Adrenal gland (tissue), 5 donors: Measurements from ENCODE around the gene C17orf67.

ENCODE experiments used
- CTCF ChIP-seq, 6 experiments: fragments of 450-650 bp in 4 of 6; fragments of 200-600 bp in 2 of 6; sonication (generic) in 1 of 6; IDR thresholded peaks; 1 replicate in 5 of 6; 2 replicates in 1 of 6; pipeline versions ENCODE4 v1.5.1 to v1.8.0; 2016 to 2021; ENCODE audit warnings: antibody characterized with exemption in 6 of 6, mild to moderate bottlenecking in 2 of 6, moderate library complexity in 1 of 6
- POLR2A ChIP-seq, 2 donors: fragments of 450-650 bp; IDR thresholded peaks; one replicate each; pipeline ENCODE4 v1.6.1; 2017; ENCODE audit warnings: antibody characterized with exemption in 2 of 2, mild to moderate bottlenecking in 2 of 2, moderate library complexity in 1 of 2
- donor health status: DM: no; HTN: no; CAD: no.

DNA sequence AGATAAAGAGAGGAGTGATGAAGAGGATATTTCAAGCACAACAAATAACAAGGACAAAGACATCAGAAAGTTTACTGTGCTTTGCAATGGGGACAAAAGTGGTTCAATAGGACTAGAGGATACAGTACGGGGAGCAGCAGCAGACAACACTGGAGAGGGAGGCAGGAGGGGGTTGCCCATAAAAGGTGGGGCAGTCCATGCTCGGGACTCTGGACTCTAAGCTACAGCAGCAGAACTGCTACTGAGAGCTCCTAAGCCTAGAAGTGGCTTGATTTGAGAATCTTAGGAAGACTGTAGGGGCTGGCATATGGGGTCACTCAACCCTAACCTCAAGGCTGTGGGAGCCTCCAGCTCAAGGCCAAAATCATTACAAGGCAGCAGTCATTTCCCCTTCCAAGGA lies 62.2 kb downstream of the C17orf67 start:
- TF ChIP-seq CTCF (IDR thresholded peaks at IDR 0.05) (no peak), POLR2A (IDR thresholded peaks at IDR 0.05) (no peak)
